BLaER1 (cell line): ENCODE data around the gene PCYOX1L.

Source experiments
- H3K27ac ChIP-seq: shearing (Covaris generic); formaldehyde crosslinking; 2 replicates; pipeline ENCODE4 v1.8.1; 2022
- H3K27me3 ChIP-seq: shearing (Covaris generic); formaldehyde crosslinking; 2 replicates; pipeline ENCODE4 v1.8.1; 2022
- H3K36me3 ChIP-seq: shearing (Covaris generic); formaldehyde crosslinking; 2 replicates; pipeline ENCODE4 v1.8.1; 2022
- H3K4me1 ChIP-seq: shearing (Covaris generic); formaldehyde crosslinking; 2 replicates; pipeline ENCODE4 v1.8.1; 2022
- H3K4me2 ChIP-seq: shearing (Covaris generic); formaldehyde crosslinking; 2 replicates; pipeline ENCODE4 v1.8.1; 2022
- H3K4me3 ChIP-seq: shearing (Covaris generic); formaldehyde crosslinking; 2 replicates; pipeline ENCODE4 v1.8.1; 2022
- H3K9ac ChIP-seq: shearing (Covaris generic); formaldehyde crosslinking; 2 replicates; pipeline ENCODE4 v1.8.1; 2022
- H3K9me3 ChIP-seq: shearing (Covaris generic); formaldehyde crosslinking; 2 replicates; pipeline ENCODE4 v1.8.1; 2022
- H4K20me1 ChIP-seq: shearing (Covaris generic); formaldehyde crosslinking; 2 replicates; pipeline ENCODE4 v1.8.1; 2022
- Cebpa-rat ChIP-seq: shearing (Covaris generic); IDR thresholded peaks from 2 replicates; pipeline ENCODE4 v1.8.1; 2022

PCYOX1L gene

GRCh38 chr5:149357370-149358293 lies at the start of gene PCYOX1L:
Gene PCYOX1L, plus strand, starts transcription at chr5:149358046. Its CDS starts 23 bp downstream, at chr5:149358069.
- TF ChIP-seq Cebpa-rat = no peak
- Histone ChIP-seq H4K20me1 (peaks cover 14% of the 10 kb centered on the region), H3K36me3 (peaks cover 34% of the 10 kb centered on the region), H3K9me3 (no peaks in the 10 kb centered on the region), H3K4me2 (peak within 1 kb of the TSS; percentile 90), H3K9ac (peak within 1 kb of the TSS; percentile 80), H3K4me3 (peak within 1 kb of the TSS; percentile 79), H3K4me1 (peaks cover 54% of the 10 kb centered on the region), H3K27me3 (no peaks in the 10 kb centered on the region), H3K27ac (peak within 1 kb of the TSS; percentile 80)

GRCh38 chr5:149309354-149309753 lies 48.5 kb upstream of the PCYOX1L start:
- Histone ChIP-seq H3K4me1 (peaks cover 66% of the 10 kb centered on the region), H3K27me3 (no peaks in the 10 kb centered on the region), H3K4me2 (peak overlapping the region; percentile 74), H3K27ac (peak overlapping the region; percentile 63), H4K20me1 (no peaks in the 10 kb centered on the region), H3K36me3 (no peaks in the 10 kb centered on the region), H3K4me3 (no peak overlapping the region), H3K9me3 (no peaks in the 10 kb centered on the region), H3K9ac (no peak overlapping the region)
- no peak for TF ChIP-seq Cebpa-rat

DNA sequence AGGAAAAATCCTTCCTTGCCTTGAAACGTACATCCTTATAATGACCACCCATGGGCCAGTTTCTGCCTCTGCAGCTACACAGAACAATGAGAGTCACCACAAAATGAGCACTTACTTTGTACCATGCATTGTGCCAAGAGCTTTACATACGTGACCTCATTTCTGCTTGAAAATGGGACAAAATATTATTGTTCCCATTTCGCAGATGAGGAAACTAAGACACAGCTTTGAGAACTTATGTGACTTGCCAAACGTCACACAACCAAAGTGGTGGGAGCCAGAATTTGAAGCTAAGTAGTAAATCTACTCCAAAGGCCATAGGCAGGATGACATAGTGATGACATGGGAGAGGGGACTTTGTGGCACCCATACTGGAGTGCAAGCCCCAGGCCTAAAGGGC lies 47.4 kb upstream of the PCYOX1L start:
- no peaks in the 10 kb centered on the region for H3K9me3 ChIP-seq
- no peak overlapping the region; the same call in 1 of the 2 replicates for H3K9ac ChIP-seq
- TF ChIP-seq Cebpa-rat = no peak
- no peaks in the 10 kb centered on the region for H3K27me3 ChIP-seq
- H3K4me3 ChIP-seq = no peak overlapping the region
- peak overlapping the region; percentile 74 for H3K4me2 ChIP-seq
- no peak overlapping the region for H3K27ac ChIP-seq
- H4K20me1 ChIP-seq = no peaks in the 10 kb centered on the region
- H3K4me1 ChIP-seq = peaks cover 54% of the 10 kb centered on the region
- H3K36me3 ChIP-seq = no peaks in the 10 kb centered on the region

GRCh38 chr5:149310947-149311658 lies 46.7 kb upstream of the PCYOX1L start:
- Histone ChIP-seq H3K27ac (peak overlapping the region; percentile 74), H3K36me3 (no peaks in the 10 kb centered on the region), H3K27me3 (no peaks in the 10 kb centered on the region), H3K4me1 (peaks cover 50% of the 10 kb centered on the region), H4K20me1 (no peaks in the 10 kb centered on the region), H3K9me3 (no peaks in the 10 kb centered on the region), H3K4me2 (peak overlapping the region; percentile 74), H3K4me3 (no peak overlapping the region), H3K9ac (peak overlapping the region; percentile 61)
- no peak for TF ChIP-seq Cebpa-rat

- H3K9me3 ChIP-seq = no peaks in the 10 kb centered on the region
- no peak overlapping the region for H3K9ac ChIP-seq
- H3K4me3 ChIP-seq = no peak overlapping the region
- peaks cover 50% of the 10 kb centered on the region for H3K4me1 ChIP-seq
- no peaks in the 10 kb centered on the region for H3K36me3 ChIP-seq
- peak overlapping the region; percentile 21; the same call in 1 of the 2 replicates for H3K27ac ChIP-seq
- no peaks in the 10 kb centered on the region for H4K20me1 ChIP-seq
- H3K4me2 ChIP-seq = no peak overlapping the region
- no peaks in the 10 kb centered on the region for H3K27me3 ChIP-seq
- TF ChIP-seq Cebpa-rat = no peak
Observed at GRCh38 chr5:149313151-149313841, 44.5 kb upstream of the PCYOX1L start.

DNA sequence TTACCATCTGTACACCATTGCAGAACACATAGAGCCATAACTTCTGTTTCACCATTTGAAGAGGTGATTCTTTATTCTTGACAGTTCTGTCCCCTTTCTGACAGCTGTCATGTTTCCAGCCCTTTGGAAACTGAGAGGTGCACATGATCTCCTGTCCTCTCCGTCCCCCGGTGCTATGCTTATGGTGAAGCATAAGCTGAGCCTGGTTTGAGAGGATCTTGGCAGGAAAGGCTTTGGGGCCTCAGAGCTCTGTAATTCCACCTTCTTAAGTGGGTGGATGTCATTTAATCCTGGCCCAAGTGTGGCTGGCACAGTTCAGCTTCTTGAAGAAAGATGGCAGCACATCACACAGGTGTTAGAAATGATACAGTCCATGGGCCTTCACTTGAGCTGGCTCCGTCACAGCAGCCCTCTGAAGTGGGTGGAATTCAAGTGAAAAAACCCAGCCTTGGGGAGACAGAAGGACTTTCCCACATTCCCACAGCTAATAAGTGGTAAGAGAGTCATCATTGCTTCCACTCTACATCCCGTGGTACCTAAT lies 43.2 kb upstream of the PCYOX1L start:
- Histone ChIP-seq H3K9ac (no peak overlapping the region), H3K4me1 (peaks cover 39% of the 10 kb centered on the region), H3K27ac (no peak overlapping the region), H3K4me2 (no peak overlapping the region), H3K4me3 (no peak overlapping the region), H3K36me3 (no peaks in the 10 kb centered on the region; the same call in 1 of the 2 replicates), H3K27me3 (no peaks in the 10 kb centered on the region), H3K9me3 (no peaks in the 10 kb centered on the region), H4K20me1 (no peaks in the 10 kb centered on the region)
- TF ChIP-seq Cebpa-rat = no peak

GRCh38 chr5:149315753-149316152 lies 42.1 kb upstream of the PCYOX1L start:
- peaks cover 28% of the 10 kb centered on the region for H3K4me1 ChIP-seq
- no peak for TF ChIP-seq Cebpa-rat
- no peaks in the 10 kb centered on the region for H3K27me3 ChIP-seq
- H3K9me3 ChIP-seq = no peaks in the 10 kb centered on the region
- no peak overlapping the region for H3K4me2 ChIP-seq
- H3K4me3 ChIP-seq = no peak overlapping the region
- no peak overlapping the region for H3K27ac ChIP-seq
- no peaks in the 10 kb centered on the region for H4K20me1 ChIP-seq
- no peak overlapping the region for H3K9ac ChIP-seq
- H3K36me3 ChIP-seq = no peaks in the 10 kb centered on the region; the same call in 1 of the 2 replicates

GRCh38 chr5:149317281-149318048 lies 40.4 kb upstream of the PCYOX1L start:
- Histone ChIP-seq H3K9me3 (no peaks in the 10 kb centered on the region), H3K4me2 (no peak overlapping the region), H3K4me3 (no peak overlapping the region), H3K27ac (peak overlapping the region; percentile 14; the same call in 1 of the 2 replicates), H3K4me1 (peaks cover 11% of the 10 kb centered on the region; the same call in 1 of the 2 replicates), H3K9ac (no peak overlapping the region), H4K20me1 (no peaks in the 10 kb centered on the region), H3K36me3 (peaks cover 3% of the 10 kb centered on the region; the same call in 1 of the 2 replicates), H3K27me3 (no peaks in the 10 kb centered on the region)
- TF ChIP-seq Cebpa-rat = no peak
